ENCODE measurements around the gene IMMP2L. TPM values are rescaled to one million over a fixed set of nuclear protein-coding genes. Genes with fewer than 3 reads are reported as not detected.

Gene IMMP2L
- total and polyA plus RNA-seq, 2 of the 8 experiments (the other 6 are each of a cell fraction or from before 2014, with no cell fraction given), result 2.3 to 10.1 TPM

DNA sequence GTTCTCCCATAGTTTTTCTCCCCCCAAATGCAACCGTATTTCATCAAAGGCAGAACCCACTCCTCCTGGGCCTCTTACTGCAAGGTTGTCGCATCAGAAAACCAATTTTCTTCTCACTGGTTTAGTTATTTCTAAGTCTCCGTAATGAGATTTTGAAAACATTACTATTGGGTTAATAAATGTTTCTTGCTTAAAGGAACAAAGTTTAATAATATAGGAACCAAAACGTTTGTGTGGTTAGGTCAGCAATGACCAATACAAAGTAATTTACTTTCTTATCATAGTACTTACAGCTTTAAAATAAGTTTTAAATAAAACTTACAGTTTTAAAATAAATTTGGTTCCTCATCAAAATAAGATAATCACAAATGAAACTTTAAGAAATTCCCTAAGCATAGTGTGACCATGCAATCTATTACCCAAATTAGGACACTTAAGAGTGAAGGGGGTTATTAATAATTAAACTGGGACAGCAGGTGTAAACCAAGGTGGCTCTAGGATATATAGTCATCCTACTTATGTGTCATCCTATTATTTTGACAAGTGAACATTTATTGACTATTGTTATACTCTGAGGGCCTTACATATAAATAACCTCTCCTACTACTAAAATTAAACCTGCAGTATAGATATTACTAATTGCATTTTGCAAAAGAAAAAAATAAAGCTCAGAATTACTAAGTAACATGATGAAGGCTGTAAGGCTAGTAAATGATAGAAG, 886.7 kb downstream of the IMMP2L start:
- FAIRE-seq, result no peak
- H3K23me2 ChIP-seq (ENCODE audit: low read depth, low read length), result no peaks in the 10 kb centered on the region
- CTCF ChIA-PET (ENCODE audit: partially characterized antibody), result no interaction called here
- TF ChIP-seq RXRA (IDR thresholded peaks at IDR 0.05; ENCODE audit: insufficient read depth, low read depth, low read length), result no peak
- TF ChIP-seq BRCA1 (IDR thresholded peaks at IDR 0.05; ENCODE audit: low read depth, low read length), result no peak
- no peak for TF ChIP-seq RFX5 (IDR thresholded peaks at IDR 0.05; ENCODE audit: borderline replicate concordance, low read depth, low read length)
- no peak for TF ChIP-seq EZH2 (IDR thresholded peaks at IDR 0.05; ENCODE audit: low read depth, low read length, severe bottlenecking)
- no peak for TF ChIP-seq SP4 (IDR thresholded peaks at IDR 0.05; ENCODE audit: low read length)
- TF ChIP-seq EP300 (IDR thresholded peaks at IDR 0.05; ENCODE audit: borderline replicate concordance in 1 of 2, low read depth in 2 of 2, low read length in 2 of 2), result no peak
- TF ChIP-seq FOSL1 (IDR thresholded peaks at IDR 0.05; ENCODE audit: insufficient read depth, low read depth, low read length), result no peak
- no peak for TF ChIP-seq POLR2A (IDR thresholded peaks at IDR 0.05; ENCODE audit: control extremely low read depth in 1 of 2, low read depth in 2 of 2, low read length in 2 of 2)
- TF ChIP-seq CTBP2 (IDR thresholded peaks at IDR 0.05; ENCODE audit: borderline replicate concordance, insufficient read depth, insufficient read length, low read length), result no peak
- no peak for TF ChIP-seq NRF1 (IDR thresholded peaks at IDR 0.05; ENCODE audit: low read depth, low read length)
- TF ChIP-seq CHD2 (IDR thresholded peaks at IDR 0.05; ENCODE audit: low read length), result no peak
- TF ChIP-seq CBX5 (IDR thresholded peaks at IDR 0.05; ENCODE audit: low read depth, low read length), result no peak
- TF ChIP-seq SP2 (IDR thresholded peaks at IDR 0.05; ENCODE audit: low read length), result no peak
- no peak for TF ChIP-seq NANOG (IDR thresholded peaks at IDR 0.05; ENCODE audit: insufficient read depth, low read depth, low read length, poor library complexity, severe bottlenecking)

More for the DNA sequence above, 886.7 kb downstream of the IMMP2L start:
- no peaks in the 10 kb centered on the region for H4K20me1 ChIP-seq (replicated peaks in 1 of 2; ENCODE audit: control insufficient read depth in 1 of 2, insufficient read depth in 2 of 2, low read length in 2 of 2)
- H2BK15ac ChIP-seq (ENCODE audit: low read length), result no peak overlapping the region
- no peaks in the 10 kb centered on the region for H3K79me2 ChIP-seq (ENCODE audit: control insufficient read depth in 1 of 2, insufficient read depth in 2 of 2, low read length in 2 of 2)
- H3K9me3 ChIP-seq (ENCODE audit: insufficient read depth in 2 of 2, low read depth in 1 of 2, low read length in 1 of 2), result peaks cover 12 to 17% of the 10 kb centered on the region in 2 experiments
- no peak overlapping the region for H3K4ac ChIP-seq (replicated peaks; ENCODE audit: insufficient read length, low read depth, low read length)
- H3K56ac ChIP-seq (replicated peaks; ENCODE audit: insufficient read length, low read depth, low read length), result no peak overlapping the region
- H3K23ac ChIP-seq (ENCODE audit: insufficient read length), result no peak overlapping the region
- no peak overlapping the region for H2BK12ac ChIP-seq (ENCODE audit: low read depth, low read length)
- DNase-seq (ENCODE audit: low read depth in 1 of 2, low spot score in 2 of 2), result no peak
- H3K4me3 ChIP-seq (ENCODE audit: extremely low read depth in 1 of 4, insufficient read depth in 2 of 4, low read depth in 3 of 4, low read length in 4 of 4), result no peak overlapping the region
- peaks cover 0 to 6% (median 0%) of the 10 kb centered on the region in 4 experiments; a peak in 2 of 8 replicates for H3K36me3 ChIP-seq (ENCODE audit: control insufficient read depth in 2 of 4, insufficient read depth in 4 of 4, low read length in 3 of 4)
- H4K5ac ChIP-seq (ENCODE audit: insufficient read length, low read depth, low read length), result no peak overlapping the region
- no peak overlapping the region for H3K27ac ChIP-seq (ENCODE audit: low read depth, low read length)
- H4K8ac ChIP-seq (ENCODE audit: extremely low read depth, insufficient read depth, low read length), result no peak overlapping the region
- H3K4me1 ChIP-seq (replicated peaks in 1 of 4; ENCODE audit: control insufficient read depth in 3 of 4, insufficient read depth in 4 of 4, low read length in 3 of 4), result no peaks in the 10 kb centered on the region
- H2BK20ac ChIP-seq (ENCODE audit: low read length), result no peak overlapping the region
- POLR2A ChIA-PET (ENCODE audit: partially characterized antibody), result no interaction called here
- H3K18ac ChIP-seq (ENCODE audit: extremely low read depth, low read length), result no peak overlapping the region
- no peak overlapping the region for H4K91ac ChIP-seq (replicated peaks; ENCODE audit: insufficient read length, low read length)
- H3K27me3 ChIP-seq (replicated peaks in 1 of 4; ENCODE audit: control insufficient read depth in 3 of 4, extremely low read depth in 1 of 4, insufficient read depth in 3 of 4, low read length in 3 of 4), result no peaks in the 10 kb centered on the region
- H2BK120ac ChIP-seq (replicated peaks; ENCODE audit: low read depth, low read length), result no peak overlapping the region
- H2AFZ ChIP-seq (ENCODE audit: low read length), result no peak overlapping the region
- no peak overlapping the region for H3K14ac ChIP-seq (ENCODE audit: insufficient read length)
- no peak overlapping the region for H2AK5ac ChIP-seq (ENCODE audit: low read depth, low read length)
- H3K4me2 ChIP-seq (ENCODE audit: insufficient read depth in 1 of 2, low read depth in 2 of 2, low read length in 2 of 2), result no peak overlapping the region
- no peak overlapping the region for H2BK5ac ChIP-seq (ENCODE audit: low read depth, low read length)
- no peak overlapping the region for H3K9ac ChIP-seq (replicated peaks in 1 of 4; ENCODE audit: extremely low read depth in 1 of 4, low read depth in 3 of 4, low read length in 3 of 4)
- H3K79me1 ChIP-seq (ENCODE audit: low read depth, low read length), result no peaks in the 10 kb centered on the region
- 88% methylated on average over 4 of the region's 4 CpGs; no CpG with 5 or more reads in 1 of the 2 experiments for WGBS, 2 experiments (ENCODE audit: extremely low coverage in 1 of 2, insufficient coverage in 1 of 2, insufficient read length in 1 of 2, insufficient replicate concordance in 2 of 2, low coverage in 1 of 2, low lambda C conversion rate in 2 of 2, missing lambda C conversion rate in 1 of 2)

All from H1 (cell line).